ENCODE data around the gene SLC34A2.

- TF ChIP-seq CTCF (IDR thresholded peaks at IDR 0.05) (no peak), POLR2A (IDR thresholded peaks at IDR 0.05) (no peak)
Observed at GRCh38 chr4:25674386-25674785, 18.7 kb downstream of the SLC34A2 start.
